ENCODE measurements around the gene CAMK2G.

CAMK2G gene

GRCh38 chr10:73871295-73872189, 2.8 kb downstream of the CAMK2G start:
- ATAC-seq, result no peak
- TF ChIP-seq, protein P1, sequence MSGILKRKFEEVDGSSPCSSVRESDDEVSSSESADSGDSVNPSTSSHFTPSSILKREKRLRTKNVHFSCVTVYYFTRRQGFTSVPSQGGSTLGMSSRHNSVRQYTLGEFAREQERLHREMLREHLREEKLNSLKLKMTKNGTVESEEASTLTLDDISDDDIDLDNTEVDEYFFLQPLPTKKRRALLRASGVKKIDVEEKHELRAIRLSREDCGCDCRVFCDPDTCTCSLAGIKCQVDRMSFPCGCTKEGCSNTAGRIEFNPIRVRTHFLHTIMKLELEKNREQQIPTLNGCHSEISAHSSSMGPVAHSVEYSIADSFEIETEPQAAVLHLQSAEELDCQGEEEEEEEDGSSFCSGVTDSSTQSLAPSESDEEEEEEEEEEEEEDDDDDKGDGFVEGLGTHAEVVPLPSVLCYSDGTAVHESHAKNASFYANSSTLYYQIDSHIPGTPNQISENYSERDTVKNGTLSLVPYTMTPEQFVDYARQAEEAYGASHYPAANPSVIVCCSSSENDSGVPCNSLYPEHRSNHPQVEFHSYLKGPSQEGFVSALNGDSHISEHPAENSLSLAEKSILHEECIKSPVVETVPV (CRISPR knock-in tag; IDR thresholded peaks at IDR 0.05), result no peak
- no peak for TF ChIP-seq RARB (CRISPR knock-in tag; IDR thresholded peaks at IDR 0.05)
- TF ChIP-seq OSR1 (CRISPR knock-in tag; IDR thresholded peaks at IDR 0.05), result no peak
- no peak for TF ChIP-seq PPARA (CRISPR knock-in tag; IDR thresholded peaks at IDR 0.05; ENCODE audit: borderline replicate concordance)
- no peak for TF ChIP-seq ZNF8 (CRISPR knock-in tag; IDR thresholded peaks at IDR 0.05)

DNA sequence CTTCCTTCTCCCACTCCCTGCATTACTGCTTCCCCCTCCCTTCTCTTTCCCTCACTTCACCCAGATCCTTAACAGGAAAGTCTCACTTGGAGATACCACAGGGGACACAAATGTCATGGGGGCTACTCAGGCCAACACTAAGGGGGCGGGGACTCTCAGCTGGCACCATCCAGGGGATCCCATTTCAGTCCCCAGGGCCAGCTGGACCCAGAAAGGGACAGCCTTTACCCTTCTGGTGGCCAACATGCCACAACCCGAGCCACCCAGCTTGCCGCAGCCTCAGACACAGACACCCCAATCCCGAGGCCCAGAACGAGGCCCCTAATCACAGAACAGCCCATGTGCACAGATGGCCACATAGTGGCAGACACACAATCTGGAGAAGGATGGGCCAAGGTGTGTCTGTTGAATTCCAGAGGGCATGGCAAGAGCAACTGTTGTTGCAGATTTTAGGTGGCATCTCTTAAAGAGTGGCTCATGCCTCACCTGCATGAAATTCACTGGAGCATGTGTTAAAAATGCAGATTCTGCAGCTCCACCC, 5.6 kb downstream of the CAMK2G start:
- no peak for TF ChIP-seq ZNF8 (CRISPR knock-in tag; IDR thresholded peaks at IDR 0.05)
- no peak for TF ChIP-seq TCF4 (CRISPR knock-in tag; IDR thresholded peaks at IDR 0.05; ENCODE audit: borderline replicate concordance)
- TF ChIP-seq, protein P2, sequence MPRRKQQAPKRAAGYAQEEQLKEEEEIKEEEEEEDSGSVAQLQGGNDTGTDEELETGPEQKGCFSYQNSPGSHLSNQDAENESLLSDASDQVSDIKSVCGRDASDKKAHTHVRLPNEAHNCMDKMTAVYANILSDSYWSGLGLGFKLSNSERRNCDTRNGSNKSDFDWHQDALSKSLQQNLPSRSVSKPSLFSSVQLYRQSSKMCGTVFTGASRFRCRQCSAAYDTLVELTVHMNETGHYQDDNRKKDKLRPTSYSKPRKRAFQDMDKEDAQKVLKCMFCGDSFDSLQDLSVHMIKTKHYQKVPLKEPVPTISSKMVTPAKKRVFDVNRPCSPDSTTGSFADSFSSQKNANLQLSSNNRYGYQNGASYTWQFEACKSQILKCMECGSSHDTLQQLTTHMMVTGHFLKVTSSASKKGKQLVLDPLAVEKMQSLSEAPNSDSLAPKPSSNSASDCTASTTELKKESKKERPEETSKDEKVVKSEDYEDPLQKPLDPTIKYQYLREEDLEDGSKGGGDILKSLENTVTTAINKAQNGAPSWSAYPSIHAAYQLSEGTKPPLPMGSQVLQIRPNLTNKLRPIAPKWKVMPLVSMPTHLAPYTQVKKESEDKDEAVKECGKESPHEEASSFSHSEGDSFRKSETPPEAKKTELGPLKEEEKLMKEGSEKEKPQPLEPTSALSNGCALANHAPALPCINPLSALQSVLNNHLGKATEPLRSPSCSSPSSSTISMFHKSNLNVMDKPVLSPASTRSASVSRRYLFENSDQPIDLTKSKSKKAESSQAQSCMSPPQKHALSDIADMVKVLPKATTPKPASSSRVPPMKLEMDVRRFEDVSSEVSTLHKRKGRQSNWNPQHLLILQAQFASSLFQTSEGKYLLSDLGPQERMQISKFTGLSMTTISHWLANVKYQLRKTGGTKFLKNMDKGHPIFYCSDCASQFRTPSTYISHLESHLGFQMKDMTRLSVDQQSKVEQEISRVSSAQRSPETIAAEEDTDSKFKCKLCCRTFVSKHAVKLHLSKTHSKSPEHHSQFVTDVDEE (CRISPR knock-in tag; IDR thresholded peaks at IDR 0.05), result no peak
- TF ChIP-seq ZC3H10 (CRISPR knock-in tag; IDR thresholded peaks at IDR 0.05), result no peak
- TF ChIP-seq ZFP3 (CRISPR knock-in tag; IDR thresholded peaks at IDR 0.05), result no peak
- TF ChIP-seq CSDC2 (CRISPR knock-in tag; IDR thresholded peaks at IDR 0.05), result no peak
- TF ChIP-seq, protein P3, sequence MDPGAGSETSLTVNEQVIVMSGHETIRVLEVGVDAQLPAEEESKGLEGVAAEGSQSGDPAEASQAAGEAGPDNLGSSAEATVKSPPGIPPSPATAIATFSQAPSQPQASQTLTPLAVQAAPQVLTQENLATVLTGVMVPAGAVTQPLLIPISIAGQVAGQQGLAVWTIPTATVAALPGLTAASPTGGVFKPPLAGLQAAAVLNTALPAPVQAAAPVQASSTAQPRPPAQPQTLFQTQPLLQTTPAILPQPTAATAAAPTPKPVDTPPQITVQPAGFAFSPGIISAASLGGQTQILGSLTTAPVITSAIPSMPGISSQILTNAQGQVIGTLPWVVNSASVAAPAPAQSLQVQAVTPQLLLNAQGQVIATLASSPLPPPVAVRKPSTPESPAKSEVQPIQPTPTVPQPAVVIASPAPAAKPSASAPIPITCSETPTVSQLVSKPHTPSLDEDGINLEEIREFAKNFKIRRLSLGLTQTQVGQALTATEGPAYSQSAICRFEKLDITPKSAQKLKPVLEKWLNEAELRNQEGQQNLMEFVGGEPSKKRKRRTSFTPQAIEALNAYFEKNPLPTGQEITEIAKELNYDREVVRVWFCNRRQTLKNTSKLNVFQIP (CRISPR knock-in tag; IDR thresholded peaks at IDR 0.05; ENCODE audit: borderline replicate concordance, low read depth), result no peak
- no peak for TF ChIP-seq PATZ1 (CRISPR knock-in tag; IDR thresholded peaks at IDR 0.05; ENCODE audit: borderline replicate concordance)
- TF ChIP-seq, protein P1 (CRISPR knock-in tag; IDR thresholded peaks at IDR 0.05), result no peak
- no peak for TF ChIP-seq GLIS3 (CRISPR knock-in tag; IDR thresholded peaks at IDR 0.05)
- no peak for TF ChIP-seq ZNF565 (CRISPR knock-in tag; conservative IDR thresholded peaks at IDR 0.05; ENCODE audit: low read depth)
- TF ChIP-seq ISL1 (CRISPR knock-in tag; IDR thresholded peaks at IDR 0.05), result no peak
- TF ChIP-seq ZNF70 (CRISPR knock-in tag; IDR thresholded peaks at IDR 0.05), result no peak
- TF ChIP-seq OSR1 (CRISPR knock-in tag; IDR thresholded peaks at IDR 0.05), result no peak
- TF ChIP-seq SNAI2 (CRISPR knock-in tag; IDR thresholded peaks at IDR 0.05), result no peak
- TF ChIP-seq TOX (CRISPR knock-in tag; IDR thresholded peaks at IDR 0.05; ENCODE audit: borderline replicate concordance), result no peak
- no peak for TF ChIP-seq CREB5 (CRISPR knock-in tag; IDR thresholded peaks at IDR 0.05; ENCODE audit: low read depth)
- ATAC-seq, result no peak
